Measurements from ENCODE around the gene TIAL1. TPM values are rescaled to one million over a fixed set of nuclear protein-coding genes. Genes with fewer than 3 reads are reported as not detected.
"Not testable (repeated sequence)": the region's sequence is repeated elsewhere in the genome, so short reads cannot be mapped to it uniquely, and the experiment has no call there.

TIAL1 gene
- total RNA-seq, 1 donor from 2014 or later = 183 TPM

DNA sequence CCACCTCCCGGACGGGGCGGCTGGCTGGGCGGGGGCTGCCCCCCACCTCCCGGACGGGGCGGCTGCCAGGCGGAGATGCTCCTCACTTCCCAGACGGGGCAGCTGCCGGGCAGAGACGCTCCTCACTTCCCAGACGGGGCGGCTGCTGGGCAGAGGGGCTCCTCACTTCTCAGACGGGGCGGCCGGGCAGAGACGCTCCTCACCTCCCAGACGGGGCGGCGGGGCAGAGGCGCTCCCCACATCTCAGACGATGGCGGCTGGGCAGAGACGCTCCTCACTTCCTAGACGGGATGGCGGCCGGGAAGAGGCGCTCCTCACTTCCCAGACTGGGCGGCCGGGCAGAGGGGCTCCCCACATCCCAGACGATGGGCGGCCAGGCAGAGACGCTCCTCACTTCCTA lies 37.3 kb downstream of the TIAL1 start:
- H3K36me3 Mint-ChIP-seq (ENCODE audit: low read depth); H3K9me3 Mint-ChIP-seq; H3K4me1 Mint-ChIP-seq (ENCODE audit: low read depth); intact Hi-C loops (cut with micrococcal nuclease); H3K27me3 Mint-ChIP-seq (ENCODE audit: low read depth); DNase-seq (ENCODE audit: low spot score); H3K27ac Mint-ChIP-seq; H3K4me3 Mint-ChIP-seq (ENCODE audit: low read depth): not testable (repeated sequence)

DNA sequence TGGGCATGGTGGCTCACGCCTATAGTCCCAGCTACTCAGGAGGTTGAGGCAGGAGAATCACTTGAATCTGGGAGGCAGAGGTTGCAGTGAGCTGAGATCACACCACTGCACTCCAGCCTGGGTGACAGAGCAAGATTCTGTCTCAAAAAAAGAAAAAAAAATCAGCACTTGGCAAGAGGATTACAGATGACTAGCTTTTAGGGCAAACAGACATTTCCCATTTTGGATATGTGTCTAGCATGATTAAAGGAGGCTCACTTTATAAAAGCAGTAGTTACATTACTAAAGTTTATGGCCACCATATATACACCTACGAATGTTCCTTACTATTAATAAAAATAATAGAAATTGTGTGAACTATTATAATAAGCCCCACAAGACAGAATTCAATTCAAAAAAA lies 40.7 kb downstream of the TIAL1 start:
- H3K27me3 Mint-ChIP-seq (ENCODE audit: low read depth); H3K4me3 Mint-ChIP-seq (ENCODE audit: low read depth); H3K27ac Mint-ChIP-seq; intact Hi-C loops (cut with micrococcal nuclease); H3K9me3 Mint-ChIP-seq; DNase-seq (ENCODE audit: low spot score); H3K36me3 Mint-ChIP-seq (ENCODE audit: low read depth); H3K4me1 Mint-ChIP-seq (ENCODE audit: low read depth): not testable (repeated sequence)

DNA sequence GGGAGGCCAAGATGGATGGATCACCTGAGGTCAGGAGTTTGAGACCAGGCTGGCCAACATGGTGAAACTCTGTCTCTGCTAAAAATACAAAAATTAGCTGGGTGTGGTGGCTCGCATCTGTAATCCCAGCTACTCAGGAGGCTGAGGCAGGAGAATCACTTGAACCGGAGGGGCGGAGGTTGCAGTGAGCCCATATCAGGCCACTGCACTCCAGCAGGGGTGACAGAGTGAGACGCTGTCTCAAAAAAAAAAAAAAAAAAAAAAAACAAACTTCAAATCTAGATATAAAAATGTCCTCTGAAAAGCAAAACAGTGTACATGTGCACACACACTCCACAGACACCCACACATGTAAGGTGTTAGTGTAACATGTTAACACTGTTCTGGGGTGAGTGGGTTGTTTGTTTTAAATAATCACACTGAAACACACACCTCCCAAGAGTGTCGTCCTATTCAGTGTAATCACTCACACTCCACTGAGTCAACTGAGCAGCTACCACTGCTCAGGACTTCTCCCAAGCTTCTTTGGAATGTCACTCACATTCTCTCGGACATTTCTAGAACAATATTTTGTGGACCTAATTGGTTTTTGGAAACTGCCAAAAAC lies 41.5 kb downstream of the TIAL1 start:
- Mint-ChIP-seq H3K27ac (no peak overlapping the region), H3K4me3 (ENCODE audit: low read depth) (no peak overlapping the region), H3K4me1 (ENCODE audit: low read depth) (no peaks in the 10 kb centered on the region), H3K36me3 (ENCODE audit: low read depth) (no peaks in the 10 kb centered on the region), H3K27me3 (ENCODE audit: low read depth) (peaks cover 10% of the 10 kb centered on the region), H3K9me3 (no peaks in the 10 kb centered on the region)
- intact Hi-C loops (cut with micrococcal nuclease) = no loop called here
- no peak for DNase-seq (ENCODE audit: low spot score)

DNA sequence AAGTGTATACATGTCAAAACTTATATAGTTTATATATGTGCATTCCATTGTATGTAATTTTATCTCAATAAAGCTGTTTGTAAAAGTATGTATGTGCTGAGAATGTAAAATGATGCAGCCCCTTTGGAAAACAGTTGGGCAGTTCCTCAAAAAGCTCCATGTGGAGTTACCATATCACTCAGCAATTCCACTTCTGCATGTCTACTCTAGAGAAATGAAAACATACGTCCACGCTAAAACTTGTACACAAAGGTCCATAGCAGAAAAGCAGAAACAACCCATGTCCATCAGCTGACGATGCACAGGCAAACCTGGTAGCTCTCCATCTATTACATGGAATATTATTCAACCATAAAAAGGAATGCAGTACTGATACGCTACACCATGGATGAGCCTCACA lies 45.9 kb downstream of the TIAL1 start:
- Mint-ChIP-seq H3K36me3 (ENCODE audit: low read depth) (no peaks in the 10 kb centered on the region), H3K27ac (no peak overlapping the region), H3K27me3 (ENCODE audit: low read depth) (peaks cover 39% of the 10 kb centered on the region), H3K4me3 (ENCODE audit: low read depth) (no peak overlapping the region), H3K9me3 (no peaks in the 10 kb centered on the region), H3K4me1 (ENCODE audit: low read depth) (no peaks in the 10 kb centered on the region)
- intact Hi-C loops (cut with micrococcal nuclease) = no loop called here
- DNase-seq (ENCODE audit: low spot score) = no peak

DNA sequence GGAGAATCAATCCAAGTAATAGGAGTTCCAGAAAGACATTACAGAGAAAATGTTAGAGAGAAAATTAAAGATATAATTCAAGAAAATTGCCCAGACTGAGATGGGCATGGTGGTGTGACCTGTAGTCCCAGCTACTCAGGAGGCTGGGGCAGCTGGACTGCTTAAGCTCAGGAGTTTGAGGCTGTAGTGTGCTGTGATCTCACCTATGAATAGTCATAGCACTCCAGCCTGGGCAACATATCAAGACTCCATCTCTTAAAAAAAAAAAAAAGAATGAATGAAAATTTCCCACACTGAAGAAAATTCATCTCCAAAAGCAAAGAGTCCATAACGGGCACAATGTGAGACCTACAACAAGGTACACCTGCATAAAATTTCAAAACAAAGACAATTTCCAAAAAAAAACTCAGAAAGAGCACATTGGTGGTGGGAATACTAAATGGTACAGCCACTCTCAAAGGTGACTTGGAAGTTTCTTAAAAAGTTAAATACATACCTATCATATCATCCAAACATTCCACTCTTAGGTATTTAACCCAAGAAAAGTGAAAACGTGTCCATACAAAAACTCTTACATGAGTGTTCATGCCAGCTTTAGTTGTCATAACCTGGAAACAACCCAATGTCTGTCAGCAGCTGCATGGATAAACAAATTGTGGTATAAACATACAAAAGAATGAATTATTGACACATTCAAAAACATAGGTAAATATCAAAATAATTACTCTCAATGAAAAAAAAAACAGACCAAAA lies 47.3 kb downstream of the TIAL1 start:
- Mint-ChIP-seq H3K4me1 (ENCODE audit: low read depth) (no peaks in the 10 kb centered on the region), H3K27ac (no peak overlapping the region), H3K27me3 (ENCODE audit: low read depth) (peaks cover 43% of the 10 kb centered on the region), H3K36me3 (ENCODE audit: low read depth) (no peaks in the 10 kb centered on the region), H3K9me3 (no peaks in the 10 kb centered on the region), H3K4me3 (ENCODE audit: low read depth) (no peak overlapping the region)
- DNase-seq (ENCODE audit: low spot score) = no peak
- intact Hi-C loops (cut with micrococcal nuclease) = no loop called here

DNA sequence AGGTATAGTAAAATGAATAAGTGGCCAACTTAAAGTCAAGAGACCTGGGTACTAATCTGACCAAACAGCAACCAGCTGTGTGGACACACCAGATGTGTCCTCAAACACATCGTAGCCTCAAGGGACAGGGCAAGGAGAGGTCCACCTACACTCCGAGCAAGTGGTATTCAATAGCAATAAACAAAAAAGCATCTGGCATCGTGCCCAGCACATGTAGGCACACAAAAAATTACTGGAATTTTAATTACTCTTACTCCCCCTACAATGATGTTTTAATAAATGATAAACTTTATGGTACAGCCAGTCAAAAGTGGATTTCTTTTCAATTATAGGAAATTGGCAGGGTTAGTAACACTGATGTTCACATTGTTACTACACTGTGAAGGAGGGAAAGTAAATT lies 50.8 kb downstream of the TIAL1 start:
- Mint-ChIP-seq H3K4me3 (ENCODE audit: low read depth) (no peak overlapping the region), H3K36me3 (ENCODE audit: low read depth) (peaks cover 7% of the 10 kb centered on the region), H3K27me3 (ENCODE audit: low read depth) (peaks cover 36% of the 10 kb centered on the region), H3K27ac (no peak overlapping the region), H3K4me1 (ENCODE audit: low read depth) (peaks cover 12% of the 10 kb centered on the region), H3K9me3 (no peaks in the 10 kb centered on the region)
- intact Hi-C loops (cut with micrococcal nuclease) = no loop called here
- no peak for DNase-seq (ENCODE audit: low spot score)

DNA sequence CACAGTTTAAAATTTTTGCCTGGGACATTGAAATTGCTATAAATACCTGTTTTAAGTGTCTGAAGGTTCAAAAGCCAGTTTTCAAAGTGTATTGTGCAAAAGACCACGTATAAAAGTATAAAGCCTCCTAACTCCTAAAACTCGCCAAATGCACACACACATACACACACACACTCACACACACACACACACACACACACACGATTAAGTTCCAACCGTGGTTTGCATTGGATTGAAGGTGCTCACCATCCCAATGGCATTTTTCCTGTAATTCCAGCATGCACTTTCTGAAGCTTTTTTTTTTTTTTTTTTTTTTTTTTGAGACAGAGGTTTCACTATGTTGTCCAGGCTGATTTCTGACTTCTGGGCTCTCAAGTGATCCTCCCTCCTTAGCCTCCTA lies 51.5 kb downstream of the TIAL1 start:
- no peak overlapping the region for H3K27ac Mint-ChIP-seq
- H3K9me3 Mint-ChIP-seq = no peaks in the 10 kb centered on the region
- H3K4me3 Mint-ChIP-seq (ENCODE audit: low read depth) = no peak overlapping the region

DNA sequence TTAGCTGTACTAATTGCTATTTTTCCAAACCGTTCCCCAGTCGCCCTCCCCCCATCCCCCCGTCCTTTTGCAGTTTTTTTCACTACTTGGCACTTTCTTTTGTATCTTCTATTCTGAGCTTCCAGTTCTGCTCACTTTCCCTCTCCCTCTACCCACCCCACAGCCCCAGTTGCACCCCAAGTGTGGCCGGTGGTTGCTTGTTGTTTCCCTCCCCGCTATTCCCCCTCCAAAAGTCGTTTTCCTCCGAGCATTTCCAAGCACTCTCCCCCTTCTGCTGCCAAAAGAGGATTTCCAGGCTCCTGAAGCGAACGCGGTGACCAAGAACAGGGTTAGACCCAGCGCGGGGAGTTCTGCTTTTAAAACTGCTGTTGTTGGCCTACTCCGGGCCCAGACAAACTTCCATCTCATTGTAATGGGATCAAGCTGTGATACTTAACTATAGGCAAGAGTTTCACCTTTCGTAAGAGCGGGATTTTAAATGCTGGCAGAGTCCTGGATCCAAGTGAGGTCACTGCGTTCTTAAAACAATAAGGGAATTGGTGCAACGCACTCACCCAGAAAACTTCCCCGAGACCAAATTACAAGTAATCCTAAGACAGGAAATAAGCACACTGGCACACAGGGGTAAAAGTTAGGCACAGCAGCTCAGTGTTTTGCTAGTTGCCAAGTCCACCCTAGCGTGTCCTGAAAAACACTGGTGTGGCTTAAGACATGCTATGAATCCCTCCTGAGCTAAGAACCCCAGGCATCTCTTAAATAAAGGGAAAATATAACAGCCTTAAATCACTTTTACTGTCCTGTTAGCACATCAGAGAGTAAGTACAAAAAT lies 52.7 kb downstream of the TIAL1 start:
- peaks cover 20% of the 10 kb centered on the region for H3K36me3 Mint-ChIP-seq (ENCODE audit: low read depth)
- DNase-seq (ENCODE audit: low spot score) = no peak

More for the DNA sequence above, 51.5 kb downstream of the TIAL1 start:
- H3K36me3 Mint-ChIP-seq (ENCODE audit: low read depth) = peaks cover 12% of the 10 kb centered on the region
- peaks cover 19% of the 10 kb centered on the region for H3K4me1 Mint-ChIP-seq (ENCODE audit: low read depth)
- intact Hi-C loops (cut with micrococcal nuclease) = no loop called here
- no peak for DNase-seq (ENCODE audit: low spot score)
- H3K27me3 Mint-ChIP-seq (ENCODE audit: low read depth) = peaks cover 33% of the 10 kb centered on the region

DNA sequence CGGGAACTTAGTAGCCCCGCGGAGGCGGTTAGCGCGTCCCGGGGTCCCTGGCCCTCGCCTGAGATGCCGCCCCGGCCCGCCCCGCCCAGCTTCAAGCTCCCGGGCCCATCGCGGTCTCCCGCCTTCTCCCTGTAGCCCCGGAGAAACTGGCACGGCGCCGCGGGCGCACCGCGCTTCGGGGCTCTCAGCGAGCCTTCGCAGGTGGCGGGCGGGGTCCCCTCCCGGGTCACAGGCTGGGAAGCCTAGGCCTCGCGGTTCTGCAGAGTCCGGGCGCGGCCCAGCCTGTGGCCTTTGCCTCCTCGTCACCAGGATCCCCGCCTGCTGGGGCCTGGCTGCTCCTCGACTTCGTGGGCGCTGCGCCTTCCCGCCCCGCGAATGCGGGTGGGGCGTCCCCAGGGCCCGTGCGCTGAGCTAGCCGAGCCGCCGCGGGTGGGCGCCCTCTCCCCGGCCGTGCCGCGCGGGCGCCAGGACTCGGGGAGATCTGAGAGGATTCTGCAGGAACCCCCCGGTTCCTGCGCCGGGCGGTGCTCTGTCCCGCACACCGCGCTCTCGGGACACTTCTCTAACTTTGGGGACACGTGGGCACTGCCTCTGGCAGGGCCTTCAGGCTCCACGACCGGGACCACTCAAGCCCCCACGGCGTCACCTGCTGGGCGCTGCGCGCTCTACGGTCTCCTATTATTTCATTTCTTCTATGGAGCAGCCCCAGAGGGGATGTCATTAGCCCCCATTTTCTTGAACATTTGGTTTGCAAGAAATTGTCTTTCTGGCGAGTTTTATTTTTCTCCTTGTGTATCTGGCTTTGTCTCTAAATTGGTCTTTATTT lies 53.6 kb downstream of the TIAL1 start:
- peaks cover 23% of the 10 kb centered on the region for H3K36me3 Mint-ChIP-seq (ENCODE audit: low read depth)
- H3K27me3 Mint-ChIP-seq (ENCODE audit: low read depth) = peaks cover 18% of the 10 kb centered on the region
- H3K27ac Mint-ChIP-seq = peak overlapping the region; percentile 86
- peak; percentile 52 for DNase-seq (ENCODE audit: low spot score)
- peaks cover 39% of the 10 kb centered on the region for H3K4me1 Mint-ChIP-seq (ENCODE audit: low read depth)
- intact Hi-C loops (cut with micrococcal nuclease) = loop anchor here (1.0 to 5.0 kb wide), 5 partner anchors 54 to 336 kb away; partner anchors contain the start of genes BAG3 and GRK5
- no peaks in the 10 kb centered on the region for H3K9me3 Mint-ChIP-seq
- H3K4me3 Mint-ChIP-seq (ENCODE audit: low read depth) = peak overlapping the region; percentile 88

More for the DNA sequence above, 52.7 kb downstream of the TIAL1 start:
- Mint-ChIP-seq H3K9me3 (no peaks in the 10 kb centered on the region), H3K27me3 (ENCODE audit: low read depth) (peaks cover 26% of the 10 kb centered on the region), H3K4me3 (ENCODE audit: low read depth) (peak overlapping the region; percentile 88), H3K4me1 (ENCODE audit: low read depth) (peaks cover 30% of the 10 kb centered on the region), H3K27ac (peak overlapping the region; percentile 86)
- intact Hi-C loops (cut with micrococcal nuclease) = loop anchor here (2.0 to 5.0 kb wide), 3 partner anchors 107 to 337 kb away; partner anchors contain the start of genes BAG3 and GRK5

DNA sequence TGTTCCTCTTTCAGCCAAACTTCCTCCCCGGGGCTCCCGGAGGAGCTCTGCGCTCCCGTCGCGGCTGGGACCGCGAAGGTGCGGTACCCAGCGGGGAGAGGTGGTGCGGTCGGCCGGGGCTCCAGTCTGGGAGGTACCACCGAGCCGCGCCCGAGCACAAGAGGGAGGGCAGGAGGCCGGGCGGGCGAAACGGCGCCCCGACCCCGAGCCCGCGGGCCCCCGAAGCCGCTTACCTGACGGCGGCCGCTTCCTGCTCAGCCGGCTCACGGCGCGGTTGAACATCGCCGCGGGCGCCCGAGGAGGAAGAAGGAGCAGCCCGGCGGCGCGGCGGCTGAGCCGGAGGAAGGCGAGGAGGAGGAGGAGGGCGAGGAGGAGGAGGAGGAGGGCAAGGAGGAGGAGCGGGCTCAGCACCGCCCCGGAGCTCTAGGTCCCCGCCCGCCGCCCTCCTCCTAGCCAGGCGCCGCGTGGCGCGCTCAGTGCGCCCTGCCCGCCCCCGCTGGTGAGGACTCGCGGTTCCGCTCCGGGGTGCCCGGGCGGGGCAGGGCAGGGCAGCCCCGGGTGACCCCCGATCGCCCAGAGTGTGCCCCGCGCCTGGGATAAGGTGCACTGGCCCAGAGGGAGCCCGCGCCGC lies 54.3 kb downstream of the TIAL1 start, which contains the start of gene RGS10:
RGS10 (minus strand) TSS at position 363 of the 631 bp plus-strand sequence; CDS start at position 282, 81 bp downstream.
- H3K27ac Mint-ChIP-seq = peak within 1 kb of the TSS; percentile 86
- intact Hi-C loops (cut with micrococcal nuclease) = loop anchor here (1.0 to 5.0 kb wide), 5 partner anchors 55 to 336 kb away; partner anchors contain the start of genes BAG3 and GRK5
- no peaks in the 10 kb centered on the region for H3K9me3 Mint-ChIP-seq
- peaks cover 46% of the 10 kb centered on the region for H3K4me1 Mint-ChIP-seq (ENCODE audit: low read depth)
- peaks cover 14% of the 10 kb centered on the region for H3K27me3 Mint-ChIP-seq (ENCODE audit: low read depth)
- H3K36me3 Mint-ChIP-seq (ENCODE audit: low read depth) = peaks cover 23% of the 10 kb centered on the region
- peak; percentile 83 for DNase-seq (ENCODE audit: low spot score)
- peak within 1 kb of the TSS; percentile 89 for H3K4me3 Mint-ChIP-seq (ENCODE audit: low read depth)

DNA sequence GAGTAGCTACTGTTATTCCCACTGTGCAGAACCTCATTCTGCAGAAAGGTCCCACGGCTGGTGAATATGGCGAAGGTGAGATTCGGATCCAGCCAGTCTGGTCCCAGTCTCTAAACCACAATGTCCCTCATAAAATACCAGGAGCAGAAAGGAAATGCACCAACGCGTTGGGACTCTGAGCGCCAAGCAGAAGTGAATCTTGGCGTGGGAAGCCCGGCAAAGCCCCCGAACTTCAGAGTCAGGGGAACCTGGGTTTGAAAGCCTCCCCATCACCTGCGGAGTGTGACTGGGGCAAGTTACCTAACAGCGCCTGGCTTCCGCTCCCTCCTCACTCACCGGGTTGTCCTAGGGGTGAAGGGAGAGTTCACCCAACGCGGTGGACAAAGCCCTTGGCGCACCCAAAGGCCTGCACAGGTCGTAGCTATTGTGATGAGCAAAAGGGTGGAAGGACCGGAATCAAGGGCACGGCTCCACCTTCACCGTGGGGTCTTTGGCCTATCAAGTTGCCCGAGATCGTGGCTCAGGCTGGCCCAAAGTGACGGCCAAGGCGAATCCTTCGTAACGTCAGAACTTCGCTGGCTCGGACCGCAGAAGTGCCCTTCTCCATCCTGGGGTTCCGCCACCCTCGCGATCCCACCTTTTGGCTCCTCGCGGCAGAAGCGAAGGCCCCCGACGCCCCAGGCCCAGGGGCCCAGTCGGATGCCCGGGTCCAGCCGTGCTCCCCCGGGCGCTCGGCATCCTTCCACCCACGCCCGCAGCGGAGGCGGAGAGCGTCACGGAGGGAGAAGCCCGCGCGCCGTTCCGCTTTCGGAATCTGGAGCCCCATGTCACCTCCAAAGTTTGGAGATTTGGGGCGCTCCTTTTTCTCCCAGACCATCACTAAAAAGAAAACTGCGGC lies 55.1 kb downstream of the TIAL1 start:
- Mint-ChIP-seq H3K27me3 (ENCODE audit: low read depth) (peaks cover 10% of the 10 kb centered on the region), H3K36me3 (ENCODE audit: low read depth) (peaks cover 26% of the 10 kb centered on the region), H3K27ac (peak overlapping the region; percentile 79), H3K4me1 (ENCODE audit: low read depth) (peaks cover 51% of the 10 kb centered on the region), H3K9me3 (no peaks in the 10 kb centered on the region), H3K4me3 (ENCODE audit: low read depth) (peak overlapping the region; percentile 89)
- DNase-seq (ENCODE audit: low spot score) = peak; percentile 50
- intact Hi-C loops (cut with micrococcal nuclease) = loop anchor here (1.0 to 5.0 kb wide), 7 partner anchors 25 to 335 kb away; partner anchors contain the start of genes BAG3 and GRK5
